Measurements from ENCODE around the gene COL26A1.
"Not testable (repeated sequence)": the region's sequence is repeated elsewhere in the genome, so short reads cannot be mapped to it uniquely, and the experiment has no call there.

The COL26A1 gene

DNA sequence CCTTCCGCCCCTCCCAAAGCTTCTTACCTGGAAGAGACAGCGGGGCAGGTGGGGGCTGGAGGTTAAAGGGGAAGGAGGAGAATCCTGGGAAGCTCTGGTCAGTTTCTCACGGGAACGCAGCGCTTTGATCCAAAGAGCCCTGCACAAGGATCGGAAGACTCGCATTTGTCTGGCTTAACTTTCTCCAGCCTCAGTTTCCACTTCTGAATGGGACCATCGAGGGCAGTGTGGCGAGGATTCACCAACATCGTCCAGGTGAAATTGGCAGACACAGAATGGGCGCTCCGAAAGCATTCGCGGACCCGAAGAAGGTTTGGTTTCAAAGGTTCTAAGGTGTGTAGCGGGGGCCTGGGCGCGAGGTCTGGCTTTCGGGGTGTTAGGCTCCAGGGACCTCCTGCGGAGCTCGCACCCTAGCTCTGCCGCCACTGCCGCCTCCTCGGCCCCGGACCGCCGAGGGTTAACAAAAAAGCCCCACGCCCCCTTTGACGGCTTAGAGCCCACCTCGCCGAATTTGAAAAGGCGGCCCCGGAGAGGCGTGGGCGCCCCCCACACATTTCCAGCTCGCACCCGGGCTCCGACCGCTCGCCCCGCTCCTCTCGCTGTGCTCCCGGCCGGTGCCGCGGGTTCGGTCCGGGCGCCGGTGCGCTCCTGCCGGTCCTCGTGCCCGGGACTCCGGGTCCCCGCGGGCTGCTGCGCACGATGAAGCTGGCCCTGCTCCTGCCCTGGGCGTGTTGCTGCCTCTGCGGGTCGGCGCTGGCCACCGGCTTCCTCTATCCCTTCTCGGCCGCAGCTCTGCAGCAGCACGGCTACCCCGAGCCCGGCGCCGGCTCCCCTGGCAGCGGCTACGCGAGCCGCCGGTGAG, at the start of gene COL26A1:
TSS of gene COL26A1 (plus strand) at position 542 of the 862 bp plus-strand sequence. CDS start at position 700, 158 bp downstream.
- no peak within 1 kb of the TSS for H3K4me3 ChIP-seq (ENCODE audit: low read length)
- TF ChIP-seq ZNF274 (IDR thresholded peaks at IDR 0.05; ENCODE audit: low read depth, low read length): no peak

DNA sequence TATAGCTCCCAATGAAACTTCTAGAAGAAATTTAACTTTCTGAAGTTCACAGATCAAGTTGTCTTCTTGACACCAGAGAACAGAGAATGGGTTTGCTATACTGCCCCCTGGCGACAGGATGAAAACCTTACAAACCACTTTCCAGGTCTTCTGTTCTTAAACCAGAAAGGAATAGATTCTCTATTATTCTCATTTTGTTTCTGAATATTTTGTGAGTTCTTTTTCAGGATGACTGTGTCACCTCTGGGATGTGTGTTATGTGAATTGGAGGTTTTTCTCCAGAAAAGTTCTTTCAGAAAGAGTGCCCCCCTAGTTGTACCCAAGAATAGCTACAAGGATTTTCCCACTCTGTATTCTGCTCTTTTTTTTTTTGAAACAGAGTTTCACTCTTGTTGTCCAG, 47.3 kb upstream of the COL26A1 start:
- no peak for TF ChIP-seq ZNF274 (IDR thresholded peaks at IDR 0.05; ENCODE audit: low read depth, low read length)
- no peak overlapping the region for H3K4me3 ChIP-seq (ENCODE audit: low read length)

DNA sequence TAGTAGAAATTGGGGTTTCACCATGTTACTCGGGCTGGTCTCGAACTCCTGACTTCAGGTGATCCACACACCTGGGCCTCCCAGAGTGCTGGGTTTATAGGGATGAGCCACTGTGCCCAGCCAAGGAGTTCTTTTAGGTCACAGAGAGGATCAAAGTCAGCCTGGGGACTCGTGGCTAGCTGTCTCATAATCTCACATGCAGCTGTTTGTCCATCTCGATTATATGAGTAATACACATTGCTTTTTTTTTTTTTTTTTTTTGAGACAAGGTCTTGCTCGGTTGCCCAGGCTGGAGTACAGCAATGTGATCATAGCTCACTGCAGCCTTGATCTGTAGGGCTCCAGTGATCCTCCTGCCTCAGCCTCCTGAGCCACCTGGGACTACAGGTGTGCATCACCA, 43.3 kb upstream of the COL26A1 start:
- no peak for TF ChIP-seq ZNF274 (IDR thresholded peaks at IDR 0.05; ENCODE audit: low read depth, low read length)

DNA sequence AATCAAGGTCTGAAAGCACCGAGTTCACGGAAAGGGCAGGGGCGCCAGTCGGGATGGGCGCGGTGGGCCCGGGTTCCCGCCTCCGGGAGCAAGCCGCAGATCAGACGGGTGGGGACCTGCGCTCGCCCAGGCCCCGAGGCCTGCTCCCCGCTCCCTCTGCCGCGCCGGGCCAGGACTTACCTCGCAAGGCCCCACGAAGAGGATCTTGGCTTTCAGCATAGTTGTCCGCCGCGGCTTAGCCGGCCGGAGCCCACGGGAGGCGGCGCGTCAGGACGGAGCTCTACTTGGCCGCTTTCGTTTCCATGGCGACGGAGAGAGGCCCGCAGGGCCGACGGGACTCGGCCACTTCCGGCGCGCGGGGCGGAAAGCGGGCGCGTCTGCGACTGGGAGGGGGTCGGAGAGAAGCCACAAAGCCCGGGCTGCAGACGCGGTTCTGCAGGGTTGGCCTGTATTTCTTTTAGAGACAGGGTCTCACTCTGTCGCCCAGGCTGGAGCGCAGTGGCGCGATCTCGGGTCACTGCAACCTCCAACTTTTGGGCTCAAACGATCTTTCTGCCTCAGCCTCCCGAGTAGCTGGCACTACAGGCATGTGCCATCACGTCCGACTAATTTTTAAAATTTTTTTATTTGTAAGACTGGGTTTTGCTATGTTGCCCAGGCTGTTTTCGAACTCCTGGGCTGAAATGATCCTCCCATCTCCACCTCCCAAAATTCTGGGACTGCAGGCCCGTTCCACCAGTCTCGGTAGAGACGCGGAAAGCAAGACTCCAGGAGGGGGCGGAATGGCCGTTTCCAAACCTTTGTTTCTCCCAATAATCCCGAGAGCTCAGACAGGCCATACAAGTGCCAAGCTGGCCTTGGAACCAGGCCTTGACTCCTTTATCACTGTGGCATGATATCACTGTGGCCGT, 40.9 kb upstream of the COL26A1 start, which contains the start of gene IFT22:
TSS of gene IFT22 (minus strand) at position 322 of the 911 bp plus-strand sequence. CDS start at position 219, 103 bp downstream.
- TF ChIP-seq ZNF274 (IDR thresholded peaks at IDR 0.05; ENCODE audit: low read depth, low read length): no peak

More for the DNA sequence above, 43.3 kb upstream of the COL26A1 start:
- H3K4me3 ChIP-seq (ENCODE audit: low read length): no peak overlapping the region

DNA sequence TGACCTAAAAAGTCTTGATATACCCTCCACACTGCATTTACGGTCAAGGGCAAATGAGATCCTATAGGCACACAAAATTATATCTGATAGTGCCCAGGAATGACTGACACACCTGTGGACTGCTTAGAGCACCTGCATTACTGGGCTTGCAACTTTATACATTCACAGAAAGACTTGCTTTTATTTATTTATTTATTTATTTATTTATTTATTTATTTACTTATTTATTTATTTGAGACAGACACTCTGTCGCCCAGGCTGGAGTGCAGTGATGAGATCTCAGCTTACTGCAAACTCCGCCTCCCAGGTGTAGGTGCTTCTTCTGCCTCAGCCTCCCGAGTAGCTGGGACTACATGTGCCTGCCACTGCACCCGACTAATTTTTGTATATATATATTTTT, 34.5 kb upstream of the COL26A1 start:
- no peak overlapping the region for H3K4me3 ChIP-seq (ENCODE audit: low read length)
- TF ChIP-seq ZNF274 (IDR thresholded peaks at IDR 0.05; ENCODE audit: low read depth, low read length): no peak

More for the DNA sequence above, 40.9 kb upstream of the COL26A1 start, which contains the start of gene IFT22:
- peak within 1 kb of the TSS; percentile 73 for H3K4me3 ChIP-seq (ENCODE audit: low read length)

DNA sequence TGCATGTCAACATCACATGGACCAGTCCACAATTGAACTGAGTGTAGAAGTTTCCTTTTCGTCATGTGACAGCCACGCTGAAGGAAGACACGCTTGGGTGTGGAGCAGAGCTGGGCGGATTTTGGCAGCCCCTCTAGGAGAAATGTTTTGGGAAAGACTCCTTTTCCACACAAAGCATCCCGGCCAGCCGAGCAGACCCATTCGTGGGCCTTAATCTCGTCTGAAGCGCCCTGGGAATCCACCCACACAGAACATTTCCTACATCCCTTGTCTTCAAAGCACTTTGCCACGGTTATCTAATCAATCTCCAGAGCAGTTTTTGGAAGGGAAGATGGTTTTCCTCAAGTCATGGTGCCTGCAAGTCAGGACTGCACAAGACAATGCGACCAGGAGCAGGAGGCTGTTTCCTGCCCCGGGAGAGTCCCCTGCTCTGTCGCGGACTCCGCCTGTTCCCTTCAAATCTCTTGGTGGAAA, 32.6 kb upstream of the COL26A1 start:
- no peak for TF ChIP-seq ZNF274 (IDR thresholded peaks at IDR 0.05; ENCODE audit: low read depth, low read length)
- H3K4me3 ChIP-seq (ENCODE audit: low read length): no peak overlapping the region

DNA sequence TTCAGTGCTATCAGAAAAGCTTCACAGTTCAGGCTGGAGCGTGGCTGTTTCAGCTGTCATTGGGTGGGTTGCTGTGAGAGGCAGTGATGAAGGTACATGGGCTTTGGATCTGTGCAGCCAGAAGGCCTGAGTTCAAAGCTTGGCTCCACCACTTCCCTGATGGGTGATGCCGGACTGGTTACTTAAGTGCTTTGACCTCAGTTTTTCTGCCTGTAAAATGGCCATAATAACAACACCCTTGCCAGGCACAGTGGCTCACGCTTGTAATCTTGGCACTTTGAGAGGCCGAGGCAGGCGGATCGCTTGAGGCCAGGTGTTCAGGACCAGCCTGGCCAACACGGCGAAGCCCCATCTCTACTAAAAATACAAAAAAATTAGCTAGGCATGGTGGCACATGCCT, 30.6 kb upstream of the COL26A1 start:
- TF ChIP-seq ZNF274 (IDR thresholded peaks at IDR 0.05; ENCODE audit: low read depth, low read length): no peak
- no peak overlapping the region for H3K4me3 ChIP-seq (ENCODE audit: low read length)

DNA sequence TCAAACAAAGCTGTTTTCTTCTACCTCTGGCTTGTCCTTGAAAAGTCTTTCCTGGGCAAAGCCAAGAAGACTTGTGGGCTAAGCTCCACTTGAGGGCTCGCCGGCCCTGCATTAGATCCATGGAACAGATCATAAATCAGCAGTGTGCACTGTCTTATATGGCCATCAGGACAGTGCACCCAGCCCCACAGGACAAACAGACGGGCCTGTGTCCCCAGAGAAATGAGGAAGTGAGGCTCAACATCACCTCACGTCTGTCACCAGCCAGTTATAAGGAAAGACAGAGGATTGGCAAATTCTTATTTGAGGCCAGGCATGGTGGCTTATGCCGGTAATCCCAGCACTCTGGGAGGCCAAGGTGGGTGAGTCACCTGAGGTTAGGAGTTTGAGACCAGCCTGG, 28.8 kb upstream of the COL26A1 start:
- TF ChIP-seq ZNF274 (IDR thresholded peaks at IDR 0.05; ENCODE audit: low read depth, low read length): no peak
- no peak overlapping the region for H3K4me3 ChIP-seq (ENCODE audit: low read length)

DNA sequence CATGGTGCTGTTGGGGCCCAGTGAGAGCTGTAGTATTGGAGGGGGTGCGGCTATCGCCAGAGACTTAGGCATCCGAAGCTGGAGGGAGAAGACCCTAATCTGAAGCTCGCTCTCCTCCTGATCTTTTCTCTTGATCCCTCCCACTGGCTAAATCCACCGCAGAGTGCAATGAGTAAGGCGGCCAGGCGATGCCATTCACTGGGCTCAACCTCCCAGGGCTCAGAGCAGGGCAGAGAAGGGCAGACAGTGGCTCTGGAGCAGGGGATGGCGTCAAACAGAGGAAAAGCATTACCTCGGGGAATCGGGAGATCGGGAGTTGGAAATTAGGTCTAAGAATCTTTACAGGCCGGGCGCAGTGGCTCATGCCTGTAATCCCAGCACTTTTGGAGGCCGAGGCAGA, 22.3 kb upstream of the COL26A1 start:
- no peak overlapping the region for H3K4me3 ChIP-seq (ENCODE audit: low read length)
- no peak for TF ChIP-seq ZNF274 (IDR thresholded peaks at IDR 0.05; ENCODE audit: low read depth, low read length)

DNA sequence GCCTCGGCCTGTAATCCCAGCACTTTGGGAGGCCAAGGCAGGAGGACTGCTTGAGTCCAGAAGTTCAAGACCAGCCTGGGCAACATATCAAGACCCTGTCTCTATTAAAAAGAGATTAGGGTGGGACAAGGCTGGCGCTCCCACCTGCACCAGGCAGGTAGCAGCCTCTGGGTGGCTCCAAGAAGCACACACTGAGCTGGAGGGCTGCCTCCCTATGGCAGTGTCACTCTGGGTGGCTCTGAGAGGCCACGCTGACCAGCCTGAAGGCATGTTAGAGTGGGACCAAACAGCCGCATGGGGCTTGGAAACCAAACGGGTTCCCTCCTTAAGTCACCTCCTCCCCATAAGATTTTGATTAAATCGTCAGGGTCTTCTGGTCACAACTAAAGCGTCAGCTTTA, 19.8 kb upstream of the COL26A1 start:
- TF ChIP-seq ZNF274 (IDR thresholded peaks at IDR 0.05; ENCODE audit: low read depth, low read length): no peak
- H3K4me3 ChIP-seq (ENCODE audit: low read length): no peak overlapping the region

DNA sequence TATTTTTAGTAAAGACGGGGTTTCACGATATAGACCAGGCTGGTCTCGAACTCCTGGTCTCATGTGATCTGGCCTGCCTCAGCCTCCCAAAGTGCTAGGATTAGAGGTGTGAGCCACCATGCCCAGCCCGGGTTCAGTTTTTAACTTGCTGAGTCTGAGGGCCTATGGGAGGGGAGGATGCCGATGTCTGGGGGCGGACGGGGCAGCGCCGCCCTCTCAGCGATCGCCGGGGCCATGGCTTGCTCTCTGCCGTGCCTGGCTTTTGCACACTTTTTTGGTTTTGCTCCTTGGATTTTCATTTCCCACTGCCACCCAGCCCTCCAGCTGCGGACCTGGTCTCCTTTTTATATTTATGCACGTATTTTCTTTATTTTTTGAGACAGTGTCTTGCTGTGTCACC, 15.2 kb upstream of the COL26A1 start:
- no peak overlapping the region for H3K4me3 ChIP-seq (ENCODE audit: low read length)
- TF ChIP-seq ZNF274 (IDR thresholded peaks at IDR 0.05; ENCODE audit: low read depth, low read length): no peak

DNA sequence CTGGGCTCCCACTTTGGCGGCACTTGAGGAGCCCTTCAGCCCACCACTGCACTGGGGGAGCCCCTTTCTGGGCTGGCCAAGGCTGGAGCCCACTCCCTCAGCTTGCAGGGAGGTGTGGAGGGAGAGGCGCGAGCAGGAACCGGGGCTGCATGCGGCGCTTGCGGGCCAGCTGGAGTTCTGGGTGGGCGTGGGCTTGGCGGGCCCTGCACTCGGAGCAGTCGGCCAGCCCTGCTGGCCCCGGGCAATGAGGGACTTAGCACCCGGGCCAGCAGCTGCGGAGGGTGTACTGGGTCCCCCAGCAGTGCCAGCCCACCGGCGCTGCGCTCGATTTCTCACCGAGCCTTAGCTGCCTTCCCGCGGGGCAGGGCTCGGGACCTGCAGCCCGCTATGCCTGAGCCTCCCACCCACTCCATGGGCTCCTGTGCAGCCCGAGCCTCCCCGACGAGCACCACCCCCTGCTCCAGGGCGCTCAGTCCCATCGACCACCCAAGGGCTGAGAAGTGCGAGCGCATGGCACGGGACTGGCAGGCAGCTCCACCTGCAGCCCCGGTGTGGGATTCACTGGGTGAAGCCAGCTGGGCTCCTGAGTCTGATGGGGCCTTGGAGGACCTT, 14.1 kb upstream of the COL26A1 start:
- not testable (repeated sequence) for H3K4me3 ChIP-seq (ENCODE audit: low read length)

DNA sequence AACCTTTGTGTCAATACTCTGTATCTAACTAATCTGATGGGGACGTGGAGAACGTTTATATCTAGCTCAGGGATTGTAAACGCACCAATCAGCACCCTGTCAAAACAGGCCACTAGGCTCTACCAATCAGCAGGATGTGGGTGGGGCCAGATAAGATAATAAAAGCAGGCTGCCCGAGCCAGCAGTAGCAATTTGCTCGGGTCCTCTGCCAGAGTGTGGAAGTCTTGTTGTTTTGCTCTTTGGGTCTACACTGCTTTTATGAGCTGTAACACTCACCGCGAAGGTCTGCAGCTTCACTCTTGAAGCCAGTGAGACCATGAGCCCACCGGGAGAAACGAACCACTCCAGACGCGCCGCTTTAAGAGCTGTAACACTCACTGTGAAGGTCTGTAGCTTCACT, 13.4 kb upstream of the COL26A1 start:
- not testable (repeated sequence) for H3K4me3 ChIP-seq (ENCODE audit: low read length)

DNA sequence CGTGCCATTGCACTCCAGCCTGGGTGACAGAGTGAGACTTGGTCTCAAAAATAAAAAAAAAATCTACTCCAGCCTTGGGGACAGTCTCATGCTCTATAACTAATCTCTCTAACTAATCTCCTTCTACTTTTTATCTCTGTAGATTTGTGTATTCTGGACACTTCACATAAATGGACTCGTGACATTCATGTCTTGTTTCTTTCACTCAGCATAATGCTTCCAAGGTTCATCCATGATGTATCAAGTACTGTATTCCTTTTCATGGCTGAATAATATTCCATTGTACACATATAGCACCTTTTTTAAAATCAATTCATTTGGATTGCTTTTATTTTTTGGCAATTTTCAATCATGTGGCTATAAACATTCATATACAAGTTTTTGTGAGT, 9.8 kb upstream of the COL26A1 start:
- H3K4me3 ChIP-seq (ENCODE audit: low read length): no peak overlapping the region
- TF ChIP-seq ZNF274 (IDR thresholded peaks at IDR 0.05; ENCODE audit: low read depth, low read length): no peak
